ENCODE data around the gene ERBB2. TPM values are rescaled to one million over a fixed set of nuclear protein-coding genes. Genes with fewer than 3 reads are reported as not detected.

The ERBB2 gene
- total and polyA plus RNA-seq, 2 of the 13 experiments (the other 11 are each of a cell fraction or from before 2014, with no cell fraction given) = 57.7 to 64.1 TPM

GRCh38 chr17:39674702-39675389, 25.0 kb upstream of the ERBB2 start (continued):
- TF ChIP-seq DMTF1 (CRISPR knock-in tag; IDR thresholded peaks at IDR 0.05) (no peak), ARNT2 (CRISPR knock-in tag; IDR thresholded peaks at IDR 0.05; ENCODE audit: low read depth) (peak; percentile 55), ZNF207 (IDR thresholded peaks at IDR 0.05; ENCODE audit: borderline replicate concordance) (no peak), MTA1 (CRISPR knock-in tag; IDR thresholded peaks at IDR 0.05; ENCODE audit: borderline replicate concordance) (peak; percentile 73; the same call in 1 of the 2 replicates), ZNF792 (CRISPR knock-in tag; IDR thresholded peaks at IDR 0.05) (peak; percentile 68; the same call in 1 of the 2 replicates), GTF3A (CRISPR knock-in tag; conservative IDR thresholded peaks at IDR 0.05) (no peak), PHF21A (CRISPR knock-in tag; IDR thresholded peaks at IDR 0.05) (peak; percentile 86), ZNF747 (CRISPR knock-in tag; IDR thresholded peaks at IDR 0.05; ENCODE audit: borderline replicate concordance) (peak; percentile 66; the same call in 1 of the 2 replicates), ATF3 (CRISPR knock-in tag; IDR thresholded peaks at IDR 0.05) (peak; percentile 8; the same call in 1 of the 2 replicates), ETV5 (CRISPR knock-in tag; IDR thresholded peaks at IDR 0.05; ENCODE audit: borderline replicate concordance) (peak; percentile 98), ZNF205 (CRISPR knock-in tag; IDR thresholded peaks at IDR 0.05) (0 out of 2 replicates have a peak, but pooled peaks have one; percentile 58), SMAD1 (CRISPR knock-in tag; IDR thresholded peaks at IDR 0.05; ENCODE audit: borderline replicate concordance, low read depth) (0 out of 2 replicates have a peak, but pooled peaks have one; percentile 56), POLR2AphosphoS5 (IDR thresholded peaks at IDR 0.05; ENCODE audit: low read depth, low read length) (peak; percentile 44; the same call in 1 of the 2 replicates), PITX1 (CRISPR knock-in tag; IDR thresholded peaks at IDR 0.05) (peak; percentile 54; the same call in 1 of the 2 replicates), ZNF546 (CRISPR knock-in tag; conservative IDR thresholded peaks at IDR 0.05) (0 out of 2 replicates have a peak, but pooled peaks have one; percentile 75), ZBTB7A (CRISPR knock-in tag; IDR thresholded peaks at IDR 0.05) (peak; percentile 92), HNRNPLL (IDR thresholded peaks at IDR 0.05; ENCODE audit: low read depth, low read length, poor library complexity, severe bottlenecking) (peak; percentile 47), HDAC1 (CRISPR knock-in tag; IDR thresholded peaks at IDR 0.05) (peak; percentile 83), SRSF1 (optimal IDR thresholded peaks at IDR 0.05; ENCODE audit: low read depth, low read length) (peak; percentile 77), ZFP36L2 (CRISPR knock-in tag; IDR thresholded peaks at IDR 0.05) (0 out of 2 replicates have a peak, but pooled peaks have one; percentile 18), ZNF580 (CRISPR knock-in tag; IDR thresholded peaks at IDR 0.05; ENCODE audit: borderline replicate concordance, low read depth) (peak; percentile 44; the same call in 1 of the 2 replicates), ATF7-NPFF (CRISPR knock-in tag; IDR thresholded peaks at IDR 0.05; ENCODE audit: low read depth) (peak; percentile 38; the same call in 1 of the 2 replicates), RXRB (CRISPR knock-in tag; IDR thresholded peaks at IDR 0.05; ENCODE audit: borderline replicate concordance) (peak; percentile 69; the same call in 1 of the 2 replicates), YEATS2 (CRISPR knock-in tag; IDR thresholded peaks at IDR 0.05; ENCODE audit: borderline replicate concordance) (peak; percentile 67; the same call in 1 of the 2 replicates), PCBP1 (IDR thresholded peaks at IDR 0.05; ENCODE audit: borderline replicate concordance, low read depth, low read length) (no peak), ELF4 (CRISPR knock-in tag; IDR thresholded peaks at IDR 0.05; ENCODE audit: borderline replicate concordance) (peak; percentile 49; the same call in 1 of the 2 replicates), XRCC5 (optimal IDR thresholded peaks at IDR 0.05; ENCODE audit: low read length) (peak; percentile 13), MLX (CRISPR knock-in tag; IDR thresholded peaks at IDR 0.05) (0 out of 2 replicates have a peak, but pooled peaks have one; percentile 35)
